HL-60 (cell line): ENCODE results near the gene JARID2.

Source experiments
- DNase-seq, 2 experiments: peaks; one replicate each; pipeline ENCODE4 v3.0.0-alpha.2; 2010 to 2020; ENCODE audit warnings: low read depth in 1 of 2, low spot score in 1 of 2
- H3K27ac ChIP-seq: fragments of 250-450 bp; sonication (Bioruptor Pico); replicated peaks from 2 replicates; pipeline ENCODE4 v1.5.1; 2020; ENCODE audit warnings: mild to moderate bottlenecking, moderate library complexity
- H3K27me3 ChIP-seq: fragments of 250-450 bp; sonication (Bioruptor Pico); 2 replicates; pipeline ENCODE4 v1.5.1; 2021; ENCODE audit warnings: mild to moderate bottlenecking, moderate library complexity; ENCODE audit not compliant: insufficient read depth, poor library complexity, severe bottlenecking
- H3K4me3 ChIP-seq: replicated peaks from 2 replicates; pipeline ENCODE4 v1.5.1; 2011; ENCODE audit warnings: mild to moderate bottlenecking, control low read depth, low read length; ENCODE audit not compliant: insufficient read depth
- CTCF ChIP-seq: IDR thresholded peaks from one replicate; pipeline ENCODE4 v1.5.1; 2011; ENCODE audit warnings: low read length, control low read depth, inconsistent platforms; ENCODE audit not compliant: insufficient read depth
- GABPA ChIP-seq: IDR thresholded peaks from 2 replicates; pipeline ENCODE4 v1.6.1; 2012; ENCODE audit warnings: low read depth
- POLR2AphosphoS5 ChIP-seq: IDR thresholded peaks from 2 replicates; pipeline ENCODE4 v1.6.1; 2012; ENCODE audit warnings: low read depth
- REST ChIP-seq: IDR thresholded peaks from 2 replicates; pipeline ENCODE4 v1.6.1; 2012; ENCODE audit warnings: low read depth; ENCODE audit not compliant: insufficient replicate concordance
- SPI1 ChIP-seq: IDR thresholded peaks from 2 replicates; pipeline ENCODE4 v1.6.1; 2012; ENCODE audit warnings: low read depth, mild to moderate bottlenecking, borderline replicate concordance

JARID2 gene

DNA sequence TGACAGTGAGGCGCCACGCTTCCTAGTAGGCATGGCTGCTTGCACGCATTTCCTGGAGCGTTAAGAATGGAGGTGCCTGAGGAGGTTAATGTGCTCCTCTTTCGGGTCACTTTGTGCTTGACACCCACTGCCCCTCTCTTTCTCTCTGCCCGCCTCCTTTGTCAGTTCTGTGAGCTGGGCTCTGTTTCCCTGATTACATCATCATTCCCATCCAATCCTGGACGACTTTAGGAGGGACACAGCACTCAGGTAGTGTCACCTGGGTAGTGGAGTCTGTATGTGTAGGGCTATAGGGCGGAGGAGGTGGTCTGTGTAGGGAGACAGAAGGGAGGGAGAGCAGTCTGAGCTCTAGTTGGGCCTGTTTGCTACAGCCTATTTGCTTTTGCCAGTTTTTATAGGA is 136.8 kb downstream of the JARID2 start:
- no peak overlapping the region for H3K4me3 ChIP-seq
- TF ChIP-seq GABPA (no peak), CTCF (no peak), REST (no peak), POLR2AphosphoS5 (no peak), SPI1 (no peak)
- no peak for DNase-seq
- no peaks in the 10 kb centered on the region for H3K27me3 ChIP-seq
- H3K27ac ChIP-seq = no peak overlapping the region

GRCh38 chr6:15384901-15385300 is 139.0 kb downstream of the JARID2 start:
- no peak for TF ChIP-seq REST
- no peak for TF ChIP-seq GABPA
- no peak for TF ChIP-seq SPI1
- TF ChIP-seq CTCF = no peak
- no peak for TF ChIP-seq POLR2AphosphoS5
- Histone ChIP-seq H3K27me3 (no peaks in the 10 kb centered on the region), H3K27ac (no peak overlapping the region; the same call in 1 of the 2 replicates), H3K4me3 (no peak overlapping the region)
- no peak for DNase-seq

GRCh38 chr6:15385521-15385920 is 139.7 kb downstream of the JARID2 start:
- TF ChIP-seq POLR2AphosphoS5 (no peak), GABPA (no peak)
- DNase-seq = no peak
- no peak overlapping the region for H3K27ac ChIP-seq
- no peak overlapping the region for H3K4me3 ChIP-seq
- no peaks in the 10 kb centered on the region for H3K27me3 ChIP-seq

- Histone ChIP-seq H3K27ac (no peak overlapping the region), H3K4me3 (no peak overlapping the region), H3K27me3 (no peaks in the 10 kb centered on the region)
- TF ChIP-seq SPI1 (no peak), POLR2AphosphoS5 (no peak), CTCF (no peak), REST (no peak), GABPA (no peak)
- no peak for DNase-seq
Measured at GRCh38 chr6:15386110-15386755, 140.4 kb downstream of the JARID2 start.
